MM.1S (cell line): Measurements from ENCODE around the gene SPRED3.

Experiments used
- DNase-seq: peaks from one replicate; pipeline ENCODE4 v3.0.0-alpha.2; 2015
- H2AFZ ChIP-seq: fragments of 300-600 bp; sonication (generic); 2 replicates; pipeline ENCODE4 v1.6.0; 2016; ENCODE audit warnings: antibody characterized with exemption, low read length
- H3F3A ChIP-seq: fragments of 300-600 bp; sonication (generic); 2 replicates; pipeline ENCODE4 v1.6.1; 2016; ENCODE audit warnings: mild to moderate bottlenecking, antibody characterized with exemption, low read length, moderate library complexity, mixed read lengths; ENCODE audit not compliant: insufficient read depth
- H3K27ac ChIP-seq: fragments of 300-600 bp; sonication (generic); 2 replicates; pipeline ENCODE4 v1.5.1; 2016; ENCODE audit warnings: mild to moderate bottlenecking, low read length
- H3K27me3 ChIP-seq: fragments of 300-600 bp; sonication (generic); replicated peaks from 2 replicates; pipeline ENCODE4 v1.6.0; 2016; ENCODE audit warnings: low read length; ENCODE audit not compliant: insufficient read depth
- H3K36me3 ChIP-seq: fragments of 300-600 bp; sonication (generic); replicated peaks from 2 replicates; pipeline ENCODE4 v1.6.1; 2016; ENCODE audit warnings: mild to moderate bottlenecking, low read length, mixed read lengths; ENCODE audit not compliant: insufficient read depth
- H3K4me1 ChIP-seq: fragments of 300-600 bp; sonication (generic); 2 replicates; pipeline ENCODE4 v1.6.1; 2016; ENCODE audit warnings: low read length, mixed read lengths
- H3K4me2 ChIP-seq: fragments of 300-600 bp; sonication (generic); 2 replicates; pipeline ENCODE4 v1.6.0; 2016; ENCODE audit warnings: low read depth, low read length
- H3K4me3 ChIP-seq: fragments of 300-600 bp; sonication (generic); 2 replicates; pipeline ENCODE4 v1.5.1; 2016; ENCODE audit warnings: low read length, mixed read lengths
- H3K79me2 ChIP-seq: fragments of 300-600 bp; sonication (generic); 2 replicates; pipeline ENCODE4 v1.6.1; 2016; ENCODE audit warnings: mixed run types, low read length, mixed read lengths
- H3K9ac ChIP-seq: fragments of 300-600 bp; sonication (generic); 2 replicates; pipeline ENCODE4 v1.6.1; 2016; ENCODE audit warnings: low read length, mixed read lengths
- H3K9me2 ChIP-seq: fragments of 300-600 bp; sonication (generic); replicated peaks from 2 replicates; pipeline ENCODE4 v1.6.1; 2016; ENCODE audit warnings: mild to moderate bottlenecking, low read length, mixed read lengths; ENCODE audit not compliant: insufficient read depth
- H3K9me3 ChIP-seq: fragments of 300-600 bp; sonication (generic); replicated peaks from 2 replicates; pipeline ENCODE4 v1.6.1; 2016; ENCODE audit warnings: mild to moderate bottlenecking, low read length, mixed read lengths; ENCODE audit not compliant: insufficient read depth
- H4K20me1 ChIP-seq: fragments of 300-600 bp; sonication (generic); 2 replicates; pipeline ENCODE4 v1.6.1; 2016; ENCODE audit warnings: mild to moderate bottlenecking, low read length, moderate library complexity, mixed read lengths; ENCODE audit not compliant: insufficient read depth
- CTCF ChIP-seq: fragments of 300-600 bp; sonication (generic); IDR thresholded peaks from 2 replicates; pipeline ENCODE4 v1.5.1; 2016; ENCODE audit warnings: antibody characterized with exemption, low read length, mixed read lengths
- EZH2 ChIP-seq: fragments of 300-600 bp; sonication (generic); optimal IDR thresholded peaks from 2 replicates; pipeline ENCODE3; 2017; ENCODE audit warnings: low read depth, mild to moderate bottlenecking, antibody characterized with exemption, low read length, mixed read lengths
- EZH2phosphoT487 ChIP-seq: fragments of 300-600 bp; sonication (generic); IDR thresholded peaks from 2 replicates; pipeline ENCODE4 v1.6.1; 2018; ENCODE audit warnings: antibody characterized with exemption, low read length

SPRED3 gene

GRCh38 chr19:38371081-38371480 lies 17.4 kb upstream of the SPRED3 start:
- Histone ChIP-seq H3K27ac (no peak overlapping the region), H3K36me3 (no peaks in the 10 kb centered on the region), H3K27me3 (peaks cover 15% of the 10 kb centered on the region), H3K4me1 (0 out of 2 replicates have a peak, but pooled peaks cover 3% of the 10 kb centered on the region), H4K20me1 (no peaks in the 10 kb centered on the region), H3F3A (no peaks in the 10 kb centered on the region), H3K4me3 (no peak overlapping the region), H3K9me3 (no peaks in the 10 kb centered on the region), H3K79me2 (peaks cover 15% of the 10 kb centered on the region), H3K9ac (no peak overlapping the region), H2AFZ (no peak overlapping the region), H3K9me2 (no peaks in the 10 kb centered on the region), H3K4me2 (no peak overlapping the region)
- no peak for DNase-seq
- no peak for TF ChIP-seq EZH2phosphoT487
- TF ChIP-seq EZH2: no peak
- TF ChIP-seq CTCF: no peak

GRCh38 chr19:38373907-38374331 lies 14.6 kb upstream of the SPRED3 start:
- H3K9me2 ChIP-seq: no peaks in the 10 kb centered on the region
- no peaks in the 10 kb centered on the region for H4K20me1 ChIP-seq
- DNase-seq: no peak
- no peaks in the 10 kb centered on the region for H3K36me3 ChIP-seq
- H3K4me2 ChIP-seq: peak overlapping the region; percentile 63
- peak overlapping the region; percentile 55 for H3K4me3 ChIP-seq
- no peaks in the 10 kb centered on the region; the same call in 1 of the 2 replicates for H3K27me3 ChIP-seq
- no peaks in the 10 kb centered on the region for H3F3A ChIP-seq
- H3K9ac ChIP-seq: peak overlapping the region; percentile 34; the same call in 1 of the 2 replicates
- 0 out of 2 replicates have a peak, but pooled peaks cover 3% of the 10 kb centered on the region for H3K4me1 ChIP-seq
- H3K9me3 ChIP-seq: no peaks in the 10 kb centered on the region
- H3K79me2 ChIP-seq: peaks cover 35% of the 10 kb centered on the region
- peak overlapping the region; percentile 40; the same call in 1 of the 2 replicates for H3K27ac ChIP-seq
- peak overlapping the region; percentile 55 for H2AFZ ChIP-seq
- no peak for TF ChIP-seq CTCF

DNA sequence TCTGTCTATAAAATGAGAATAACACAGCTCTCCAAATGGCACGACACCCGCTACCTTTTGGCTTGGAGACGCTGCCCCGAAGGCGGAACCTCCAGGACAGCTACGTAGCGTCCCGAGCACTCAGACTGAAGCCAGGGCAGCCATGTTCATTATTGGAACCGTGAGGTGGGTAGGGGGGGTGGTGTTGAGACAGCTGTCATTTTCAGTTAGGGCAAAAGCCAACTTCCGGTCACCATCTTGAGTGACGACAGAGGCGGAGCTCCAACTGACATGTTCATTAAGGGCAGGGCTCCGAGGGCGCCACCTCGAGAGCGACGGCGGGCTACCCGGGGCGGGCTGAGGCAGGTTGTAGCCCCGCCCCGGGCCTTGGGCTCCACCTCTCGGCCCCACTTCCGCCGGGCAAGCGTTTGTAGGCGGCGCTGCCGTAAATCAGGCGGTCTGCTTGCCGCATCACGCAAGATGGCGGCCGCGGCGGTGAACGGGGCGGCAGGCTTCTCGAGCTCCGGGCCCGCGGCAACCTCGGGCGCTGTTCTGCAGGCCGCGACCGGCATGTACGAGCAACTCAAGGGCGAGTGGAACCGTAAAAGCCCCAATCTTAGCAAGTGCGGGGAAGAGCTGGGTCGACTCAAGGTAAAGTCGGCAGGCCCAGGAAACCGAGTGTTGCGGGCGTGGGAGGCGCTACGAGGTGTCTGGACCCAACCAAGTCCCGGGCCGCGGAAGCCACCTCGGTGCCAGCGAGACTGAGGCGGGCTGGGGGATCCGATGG lies 14.0 kb upstream of the SPRED3 start, which contains the start of gene PSMD8:
PSMD8 (plus strand) TSS at position 240 of the 766 bp plus-strand sequence; CDS start at position 271, 31 bp downstream.
- H3K79me2 ChIP-seq: peaks cover 41% of the 10 kb centered on the region
- no peaks in the 10 kb centered on the region for H3K36me3 ChIP-seq
- peak within 1 kb of the TSS; percentile 55; the same call in 1 of the 2 replicates for H3K27ac ChIP-seq
- TF ChIP-seq EZH2 (no peak), EZH2phosphoT487 (no peak), CTCF (peak; percentile 18; the same call in 1 of the 2 replicates)
- H3K4me1 ChIP-seq: 0 out of 2 replicates have a peak, but pooled peaks cover 3% of the 10 kb centered on the region
- peak; percentile 99 for DNase-seq
- H4K20me1 ChIP-seq: no peaks in the 10 kb centered on the region
- peak within 1 kb of the TSS; percentile 63 for H2AFZ ChIP-seq
- H3K9me2 ChIP-seq: no peaks in the 10 kb centered on the region
- H3K27me3 ChIP-seq: no peaks in the 10 kb centered on the region; the same call in 1 of the 2 replicates
- H3K9me3 ChIP-seq: no peaks in the 10 kb centered on the region
- peak within 1 kb of the TSS; percentile 89 for H3K4me3 ChIP-seq
- peak within 1 kb of the TSS; percentile 93 for H3K9ac ChIP-seq
- peak within 1 kb of the TSS; percentile 89 for H3K4me2 ChIP-seq
- H3F3A ChIP-seq: no peaks in the 10 kb centered on the region
